ENCODE data around the gene NBEA.

Gene NBEA

DNA sequence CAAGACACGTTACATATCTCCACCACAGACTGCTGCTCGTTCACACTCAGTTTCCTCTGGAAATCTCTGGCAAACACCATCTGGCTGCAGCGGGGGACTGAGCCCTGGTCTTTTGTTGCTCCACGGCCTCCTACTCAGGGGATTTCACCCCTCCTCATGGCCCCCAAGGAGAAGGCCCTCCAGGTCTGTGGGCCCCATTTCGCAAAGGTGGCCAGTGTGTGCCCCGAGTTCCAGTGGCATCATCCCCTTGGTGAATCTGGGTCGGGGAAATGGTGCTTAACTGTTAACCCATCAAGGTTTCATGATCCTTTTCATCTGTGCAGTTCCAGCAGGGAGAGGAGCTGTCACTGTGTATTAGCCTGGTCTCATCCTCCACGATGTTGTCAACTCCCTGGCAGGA is 769.8 kb downstream of the NBEA start:
- no peaks in the 10 kb centered on the region for H3K27me3 ChIP-seq
- H3K36me3 ChIP-seq, result no peaks in the 10 kb centered on the region
- no peak overlapping the region for H3K4me3 ChIP-seq (ENCODE audit: low read depth, low read length)
- TF ChIP-seq, protein P1, sequence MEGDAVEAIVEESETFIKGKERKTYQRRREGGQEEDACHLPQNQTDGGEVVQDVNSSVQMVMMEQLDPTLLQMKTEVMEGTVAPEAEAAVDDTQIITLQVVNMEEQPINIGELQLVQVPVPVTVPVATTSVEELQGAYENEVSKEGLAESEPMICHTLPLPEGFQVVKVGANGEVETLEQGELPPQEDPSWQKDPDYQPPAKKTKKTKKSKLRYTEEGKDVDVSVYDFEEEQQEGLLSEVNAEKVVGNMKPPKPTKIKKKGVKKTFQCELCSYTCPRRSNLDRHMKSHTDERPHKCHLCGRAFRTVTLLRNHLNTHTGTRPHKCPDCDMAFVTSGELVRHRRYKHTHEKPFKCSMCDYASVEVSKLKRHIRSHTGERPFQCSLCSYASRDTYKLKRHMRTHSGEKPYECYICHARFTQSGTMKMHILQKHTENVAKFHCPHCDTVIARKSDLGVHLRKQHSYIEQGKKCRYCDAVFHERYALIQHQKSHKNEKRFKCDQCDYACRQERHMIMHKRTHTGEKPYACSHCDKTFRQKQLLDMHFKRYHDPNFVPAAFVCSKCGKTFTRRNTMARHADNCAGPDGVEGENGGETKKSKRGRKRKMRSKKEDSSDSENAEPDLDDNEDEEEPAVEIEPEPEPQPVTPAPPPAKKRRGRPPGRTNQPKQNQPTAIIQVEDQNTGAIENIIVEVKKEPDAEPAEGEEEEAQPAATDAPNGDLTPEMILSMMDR (IDR thresholded peaks at IDR 0.05; ENCODE audit: low read depth, low read length), result no peak
- H3K9me3 ChIP-seq, result no peaks in the 10 kb centered on the region
- no peak for DNase-seq
- peaks cover 9% of the 10 kb centered on the region for H3K4me1 ChIP-seq

DNA sequence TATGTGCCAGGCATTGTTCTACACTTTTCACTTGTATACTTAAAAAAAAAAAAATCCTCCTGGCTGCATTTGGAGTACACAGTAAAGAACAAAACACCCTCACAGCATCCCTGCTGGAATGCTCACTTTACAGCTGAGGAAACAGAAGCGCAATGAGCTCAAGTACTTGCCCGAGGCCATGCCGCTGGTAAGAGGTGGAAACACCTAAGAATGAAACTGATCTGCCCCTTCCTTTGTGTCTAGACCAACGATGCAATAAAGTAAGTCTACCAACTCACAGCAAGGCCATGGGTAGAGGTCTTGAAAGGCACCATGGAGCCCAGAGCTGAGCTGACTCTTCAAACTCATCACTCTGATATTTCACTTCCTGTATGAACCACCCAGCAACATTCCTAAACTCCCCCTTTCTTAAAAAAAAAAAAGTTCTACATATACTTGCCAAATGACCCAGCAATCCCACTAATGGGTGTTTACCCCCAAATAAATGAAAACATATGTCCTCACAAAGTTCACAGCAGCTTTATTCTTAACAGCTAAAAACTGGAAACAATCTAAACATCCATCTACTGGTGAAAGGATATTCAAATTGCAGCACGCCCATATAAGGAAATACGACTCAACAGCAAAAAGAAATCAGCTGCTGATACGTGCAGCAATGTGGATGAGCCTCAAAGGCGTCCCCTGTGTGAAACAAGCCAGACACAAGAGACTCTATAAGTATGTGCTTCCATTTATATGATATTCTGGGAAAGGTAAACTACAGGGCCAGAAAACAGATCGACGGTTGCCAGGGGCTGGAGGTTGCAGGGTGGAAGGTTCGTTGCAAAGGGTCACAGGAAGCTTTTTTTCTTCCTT is 771.1 kb downstream of the NBEA start:
- DNase-seq, result no peak
- no peaks in the 10 kb centered on the region for H3K27me3 ChIP-seq
- H3K4me1 ChIP-seq, result peaks cover 9% of the 10 kb centered on the region
- no peaks in the 10 kb centered on the region for H3K9me3 ChIP-seq
- no peak overlapping the region for H3K4me3 ChIP-seq (ENCODE audit: low read depth, low read length)
- TF ChIP-seq, protein P1 (IDR thresholded peaks at IDR 0.05; ENCODE audit: low read depth, low read length), result no peak
- no peaks in the 10 kb centered on the region for H3K36me3 ChIP-seq

DNA sequence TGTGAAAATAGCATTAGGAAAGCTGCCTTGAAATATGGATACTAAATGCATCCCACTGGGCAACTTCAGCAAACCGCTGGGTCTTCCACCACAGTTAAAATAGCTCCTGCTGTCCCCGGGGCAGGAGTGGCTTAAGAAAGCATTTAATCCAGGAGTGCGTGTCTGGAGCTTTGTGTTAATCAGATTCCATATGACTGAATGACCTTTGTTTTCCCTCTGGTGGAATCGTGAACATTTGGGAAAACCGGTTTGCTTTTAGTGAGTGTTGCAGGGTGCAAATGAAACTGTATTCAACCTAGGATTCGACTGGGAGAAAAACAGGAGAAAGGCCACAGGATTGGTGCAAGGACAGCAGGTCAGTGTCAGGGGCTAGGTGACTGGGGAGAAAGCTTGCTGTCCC is 772.1 kb downstream of the NBEA start:
- peak overlapping the region; percentile 9 for H3K4me3 ChIP-seq (ENCODE audit: low read depth, low read length)
- DNase-seq, result peak; percentile 56
- H3K36me3 ChIP-seq, result no peaks in the 10 kb centered on the region
- no peaks in the 10 kb centered on the region for H3K27me3 ChIP-seq
- peaks cover 9% of the 10 kb centered on the region for H3K4me1 ChIP-seq
- H3K9me3 ChIP-seq, result no peaks in the 10 kb centered on the region
- TF ChIP-seq, protein P1 (IDR thresholded peaks at IDR 0.05; ENCODE audit: low read depth, low read length), result no peak

DNA sequence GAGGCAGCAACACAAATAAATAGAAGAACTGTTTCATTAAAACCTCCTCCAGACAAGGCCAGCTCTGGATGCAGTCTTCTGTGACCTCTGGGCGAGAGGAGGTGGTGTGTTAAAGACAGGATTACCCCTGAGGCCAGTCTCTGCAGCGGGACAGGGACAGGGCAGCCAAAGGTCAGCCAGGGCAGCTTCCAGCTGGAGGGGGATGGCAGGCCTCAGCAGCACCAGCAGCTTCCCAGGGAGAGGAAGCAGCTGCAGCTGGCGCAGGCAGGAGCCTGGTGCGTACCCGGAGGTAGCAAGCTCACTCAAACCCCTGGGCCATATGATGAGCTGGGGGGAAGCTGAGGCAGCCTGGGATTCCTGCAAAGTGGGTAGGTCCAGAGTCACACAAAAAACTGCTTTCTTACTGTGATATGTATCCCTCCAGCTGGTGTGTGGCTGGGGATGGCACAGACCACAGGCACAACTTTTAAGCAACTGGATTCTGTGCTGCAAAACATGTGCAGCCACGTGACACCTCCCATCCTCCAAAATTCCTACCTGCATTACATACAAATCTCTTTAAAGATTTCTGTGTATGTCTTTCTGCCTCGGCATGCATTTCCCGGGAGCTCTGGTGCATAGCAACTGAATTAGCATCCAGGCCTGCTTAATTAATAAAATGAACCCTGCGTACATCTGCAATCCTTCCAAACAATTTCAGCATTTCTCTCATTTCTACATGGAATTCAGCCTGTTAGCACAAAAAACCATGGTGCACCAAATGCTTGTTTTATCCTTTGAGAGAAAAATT is 772.7 kb downstream of the NBEA start:
- peak; percentile 85 for DNase-seq
- H3K9me3 ChIP-seq, result no peaks in the 10 kb centered on the region
- peaks cover 9% of the 10 kb centered on the region for H3K4me1 ChIP-seq
- no peaks in the 10 kb centered on the region for H3K27me3 ChIP-seq
- TF ChIP-seq, protein P1 (IDR thresholded peaks at IDR 0.05; ENCODE audit: low read depth, low read length), result no peak
- H3K36me3 ChIP-seq, result no peaks in the 10 kb centered on the region
- H3K4me3 ChIP-seq (ENCODE audit: low read depth, low read length), result peak overlapping the region; percentile 9

DNA sequence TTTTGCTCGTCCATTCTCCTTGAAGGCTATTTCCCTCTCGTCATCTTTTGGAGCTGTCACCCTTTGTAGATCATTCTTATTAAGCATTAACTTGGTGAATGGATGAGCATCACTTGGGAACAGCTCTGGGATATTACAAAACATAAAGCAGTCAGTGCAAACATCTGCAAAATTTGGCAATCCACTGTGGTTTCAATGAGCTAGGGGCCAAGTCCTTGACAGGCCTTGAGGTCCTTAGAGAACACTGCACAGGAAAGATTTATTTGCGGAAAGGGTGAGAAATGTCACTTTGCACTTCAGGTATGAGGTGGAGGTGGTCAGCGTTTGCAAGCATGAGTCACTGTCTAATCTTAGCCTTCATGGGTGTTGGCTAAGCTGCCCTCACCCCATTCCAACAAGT is 774.1 kb downstream of the NBEA start:
- Histone ChIP-seq H3K4me3 (ENCODE audit: low read depth, low read length) (no peak overlapping the region), H3K36me3 (no peaks in the 10 kb centered on the region), H3K9me3 (no peaks in the 10 kb centered on the region), H3K27me3 (no peaks in the 10 kb centered on the region), H3K4me1 (peaks cover 14% of the 10 kb centered on the region)
- TF ChIP-seq, protein P1 (IDR thresholded peaks at IDR 0.05; ENCODE audit: low read depth, low read length), result no peak
- no peak for DNase-seq

DNA sequence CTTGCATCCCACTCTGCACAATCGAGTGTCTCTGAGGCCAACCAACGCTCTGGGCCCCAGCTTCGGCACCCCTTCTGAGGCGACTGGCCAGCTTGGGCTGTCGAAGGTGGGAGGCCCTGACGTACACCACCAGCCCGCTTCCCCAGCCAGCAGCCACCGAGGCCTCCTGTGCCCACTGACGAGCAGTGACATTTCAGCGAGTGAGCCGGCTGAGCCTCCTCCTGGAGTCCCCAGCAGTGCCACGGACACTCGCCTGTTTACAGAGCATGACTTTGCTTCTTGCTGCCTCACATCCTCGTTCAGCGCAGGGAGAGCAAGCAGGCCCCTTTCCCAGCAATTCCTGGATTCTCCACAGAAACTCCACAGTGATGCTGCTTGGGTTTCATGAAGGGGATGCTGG is 774.7 kb downstream of the NBEA start:
- Histone ChIP-seq H3K4me1 (peaks cover 17% of the 10 kb centered on the region), H3K27me3 (no peaks in the 10 kb centered on the region), H3K4me3 (ENCODE audit: low read depth, low read length) (no peak overlapping the region), H3K36me3 (no peaks in the 10 kb centered on the region), H3K9me3 (no peaks in the 10 kb centered on the region)
- DNase-seq, result no peak
- TF ChIP-seq, protein P1 (IDR thresholded peaks at IDR 0.05; ENCODE audit: low read depth, low read length), result no peak
